Transverse colon (tissue), 4 donors: ENCODE data around the gene TMEM236. TPM values are rescaled to one million over a fixed set of nuclear protein-coding genes. Genes with fewer than 3 reads are reported as not detected.

ENCODE experiments used
- DNase-seq: peaks from one replicate; pipeline ENCODE4 v3.0.0-alpha.2; 2019
- H3K27ac ChIP-seq, 4 donors: fragments of 200-600 bp; sonication (generic); 2 replicates each; pipeline ENCODE4 v1.5.1; 2016 to 2018; ENCODE audit warnings: inconsistent platforms in 4 of 4
- H3K27me3 ChIP-seq: fragments of 200-600 bp; sonication (generic); 2 replicates; pipeline ENCODE4 v1.5.1; 2017; ENCODE audit warnings: inconsistent platforms
- H3K36me3 ChIP-seq, 4 donors: fragments of 200-600 bp; sonication (generic); 2 replicates each; pipeline ENCODE4 v1.5.1; 2017 to 2019; ENCODE audit warnings: inconsistent platforms in 4 of 4
- H3K4me1 ChIP-seq, 4 donors: fragments of 200-600 bp; sonication (generic); 2 replicates each; pipeline ENCODE4 v1.5.1; 2017 to 2020; ENCODE audit warnings: inconsistent platforms in 4 of 4
- H3K4me3 ChIP-seq, 4 donors: fragments of 200-600 bp; sonication (generic); 1 replicate in 1 of 4; 2 replicates in 3 of 4; pipeline versions ENCODE4 v1.5.1 to v1.6.1; 2017 to 2019; ENCODE audit warnings: inconsistent platforms in 4 of 4
- H3K9me3 ChIP-seq, 2 donors: fragments of 200-600 bp; sonication (generic); 2 replicates each; pipeline ENCODE4 v1.5.1; 2017 to 2019; ENCODE audit warnings: inconsistent platforms in 2 of 2
- EP300 ChIP-seq: sonication (generic); formaldehyde crosslinking; IDR thresholded peaks from one replicate; pipeline ENCODE4 v1.6.1; 2017; ENCODE audit warnings: antibody characterized with exemption, low read depth
- POLR2A ChIP-seq: fragments of 450-650 bp; IDR thresholded peaks from one replicate; pipeline ENCODE4 v1.6.1; 2016; ENCODE audit warnings: antibody characterized with exemption, mild to moderate bottlenecking, moderate library complexity
- POLR2AphosphoS5 ChIP-seq, 3 donors: sonication (generic); formaldehyde crosslinking; IDR thresholded peaks; one replicate each; pipeline ENCODE4 v1.6.1; 2016; ENCODE audit warnings: antibody characterized with exemption in 3 of 3
- WGBS, 2 donors: methylation state at CpG; one replicate each; pipeline ENCODE4 v1.1.5; 2018; ENCODE audit warnings: low coverage in 1 of 2; 5-methylcytosine and 5-hydroxymethylcytosine counted together
- in situ Hi-C, 4 donors: fragments of 200-750 bp; cut with MboI; loops; one replicate each; pipeline versions ENCODE4 v1.15.0 to v1.15.1; 2017; ENCODE audit warnings: low sequenced_read_pairs in 3 of 4, low pct_ligation_motif_present in 1 of 4, low pct_unique_long_range_greater_than_20kb in 1 of 4
- intact Hi-C: fragments of 100-400 bp; cut with DNase I; formaldehyde crosslinking; loops from one replicate; pipeline ENCODE4 v1.15.1; 2023; ENCODE audit warnings: low total_unique reads
- total RNA-seq, 4 donors: library from RNA; depleted of rRNA; stranded (reverse); fragments of >200 nt; gene quantifications; one replicate each; pipeline ENCODE4 v1.1.0, GENCODE V29; 2016
- TF ChIP-seq, protein P1 (sequence below), 5 experiments: fragments of 200-600 bp in 3 of 5; fragments of 450-650 bp in 2 of 5; sonication (generic) in 3 of 5; IDR thresholded peaks; 1 replicate in 2 of 5; 2 replicates in 3 of 5; pipeline ENCODE4 v1.5.1; 2016 to 2017; ENCODE audit warnings: antibody characterized with exemption in 5 of 5, inconsistent platforms in 3 of 5, mild to moderate bottlenecking in 2 of 5, moderate library complexity in 1 of 5

TMEM236 gene
- total RNA-seq, 4 donors from 2014 or later, result 16.9 to 79.6 (median 42.9) TPM

DNA sequence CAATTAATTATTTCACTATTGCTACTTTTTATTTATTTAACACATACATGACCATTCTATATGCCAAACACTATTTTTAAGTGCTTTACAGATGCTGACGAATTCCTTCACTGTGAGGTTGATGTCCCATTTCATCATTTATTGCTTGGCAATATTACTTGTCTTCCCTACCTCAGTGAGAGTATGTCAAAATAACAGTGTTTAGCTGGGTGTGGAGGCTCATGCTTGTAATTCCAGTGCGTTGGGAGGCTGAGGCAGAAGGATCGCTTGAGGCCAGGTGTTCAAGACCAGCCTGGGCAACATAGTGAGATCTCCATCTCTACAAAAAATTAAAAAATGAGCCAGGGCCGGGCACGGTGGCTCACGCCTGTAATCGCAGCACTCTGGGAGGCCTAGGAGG lies 37.4 kb downstream of the TMEM236 start:
- in situ Hi-C loops, result no loop called here
- WGBS, 2 donors, result 80 to 86% methylated on average over 4 to 7 of the region's 7 CpGs
- H3K9me3 ChIP-seq, result no peaks in the 10 kb centered on the region

DNA sequence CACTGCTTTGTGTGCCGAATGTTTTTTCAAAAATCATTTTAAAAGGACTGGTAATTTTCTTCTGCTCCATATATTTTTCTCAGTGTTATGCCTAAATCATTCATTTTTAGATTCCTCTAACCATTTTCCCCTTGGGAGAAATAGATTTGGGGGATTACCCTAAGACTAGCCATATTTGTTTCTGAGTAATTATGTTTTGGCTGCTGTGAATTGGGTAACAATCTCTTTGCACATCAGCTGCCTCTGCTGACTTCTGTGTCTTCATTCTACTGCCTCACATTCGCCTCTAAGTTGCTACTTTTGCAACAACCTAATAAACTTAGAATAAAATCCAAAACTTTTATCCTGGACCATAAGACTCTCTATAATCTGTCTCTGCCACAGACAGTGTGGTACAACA lies 38.6 kb downstream of the TMEM236 start:
- intact Hi-C loops (no loop called here), in situ Hi-C loops (no loop called here)
- TF ChIP-seq POLR2AphosphoS5 (IDR thresholded peaks at IDR 0.05), result no peak
- TF ChIP-seq EP300, result no peak
- TF ChIP-seq POLR2A, result no peak
- TF ChIP-seq, protein P1, sequence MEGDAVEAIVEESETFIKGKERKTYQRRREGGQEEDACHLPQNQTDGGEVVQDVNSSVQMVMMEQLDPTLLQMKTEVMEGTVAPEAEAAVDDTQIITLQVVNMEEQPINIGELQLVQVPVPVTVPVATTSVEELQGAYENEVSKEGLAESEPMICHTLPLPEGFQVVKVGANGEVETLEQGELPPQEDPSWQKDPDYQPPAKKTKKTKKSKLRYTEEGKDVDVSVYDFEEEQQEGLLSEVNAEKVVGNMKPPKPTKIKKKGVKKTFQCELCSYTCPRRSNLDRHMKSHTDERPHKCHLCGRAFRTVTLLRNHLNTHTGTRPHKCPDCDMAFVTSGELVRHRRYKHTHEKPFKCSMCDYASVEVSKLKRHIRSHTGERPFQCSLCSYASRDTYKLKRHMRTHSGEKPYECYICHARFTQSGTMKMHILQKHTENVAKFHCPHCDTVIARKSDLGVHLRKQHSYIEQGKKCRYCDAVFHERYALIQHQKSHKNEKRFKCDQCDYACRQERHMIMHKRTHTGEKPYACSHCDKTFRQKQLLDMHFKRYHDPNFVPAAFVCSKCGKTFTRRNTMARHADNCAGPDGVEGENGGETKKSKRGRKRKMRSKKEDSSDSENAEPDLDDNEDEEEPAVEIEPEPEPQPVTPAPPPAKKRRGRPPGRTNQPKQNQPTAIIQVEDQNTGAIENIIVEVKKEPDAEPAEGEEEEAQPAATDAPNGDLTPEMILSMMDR (IDR thresholded peaks at IDR 0.05), result no peak
- WGBS, 2 donors, result 82 to 100% methylated on average over 2 of the region's 2 CpGs
- Histone ChIP-seq H3K36me3 (peaks cover 0 to 5% (median 0%) of the 10 kb centered on the region in 4 donors), H3K27ac (no peak overlapping the region), H3K9me3 (no peaks in the 10 kb centered on the region), H3K4me3 (no peak overlapping the region), H3K27me3 (no peaks in the 10 kb centered on the region), H3K4me1 (peaks cover 4 to 35% (median 8%) of the 10 kb centered on the region in 4 donors)
- DNase-seq, result no peak

More for the DNA sequence above, 37.4 kb downstream of the TMEM236 start:
- intact Hi-C loops, result no loop called here
- Histone ChIP-seq H3K36me3 (peaks cover 0 to 5% (median 0%) of the 10 kb centered on the region in 4 donors), H3K4me3 (no peak overlapping the region), H3K4me1 (peaks cover 0 to 26% (median under 1%) of the 10 kb centered on the region in 4 donors), H3K27ac (no peak overlapping the region), H3K27me3 (no peaks in the 10 kb centered on the region)
- no peak for DNase-seq
- TF ChIP-seq, protein P1 (IDR thresholded peaks at IDR 0.05), result no peak
- TF ChIP-seq POLR2AphosphoS5 (IDR thresholded peaks at IDR 0.05), result no peak
- no peak for TF ChIP-seq EP300
- TF ChIP-seq POLR2A, result no peak

DNA sequence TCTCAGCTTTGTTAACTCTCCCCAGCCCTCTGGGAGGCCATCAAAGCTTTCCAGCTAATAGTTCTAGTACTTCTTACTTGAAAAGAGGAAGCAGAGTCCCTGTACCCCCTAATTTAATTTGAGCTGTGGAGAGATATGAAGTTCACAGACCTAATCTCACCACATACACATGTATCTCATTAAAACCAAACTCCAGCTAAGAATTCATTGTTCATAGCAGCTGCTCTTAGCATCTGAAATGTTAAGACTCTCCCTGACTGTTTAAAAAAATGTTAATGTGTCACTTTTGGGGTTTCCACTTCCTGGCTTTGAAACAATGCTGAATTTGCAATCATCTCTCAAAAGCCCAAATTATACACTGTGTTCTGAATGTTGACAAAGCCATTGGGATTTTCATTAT lies 41.0 kb downstream of the TMEM236 start:
- no peak overlapping the region for H3K27ac ChIP-seq
- in situ Hi-C loops (no loop called here), intact Hi-C loops (no loop called here)
- no peaks in the 10 kb centered on the region for H3K9me3 ChIP-seq
- H3K36me3 ChIP-seq, result no peaks in the 10 kb centered on the region
- TF ChIP-seq, protein P1 (IDR thresholded peaks at IDR 0.05), result no peak
- TF ChIP-seq EP300 (no peak), POLR2AphosphoS5 (IDR thresholded peaks at IDR 0.05) (no peak), POLR2A (no peak)
- H3K4me1 ChIP-seq, result peaks cover 8 to 45% (median 16%) of the 10 kb centered on the region in 4 donors
- H3K4me3 ChIP-seq, result no peak overlapping the region
- DNase-seq, result no peak
- no peaks in the 10 kb centered on the region for H3K27me3 ChIP-seq

GRCh38 chr10:17793823-17794644 lies 42.0 kb downstream of the TMEM236 start:
- 35 to 42% methylated on average over 6 of the region's 6 CpGs for WGBS, 2 donors
- no peak for TF ChIP-seq EP300
- no peak for TF ChIP-seq POLR2AphosphoS5 (IDR thresholded peaks at IDR 0.05)
- TF ChIP-seq POLR2A, result no peak
- TF ChIP-seq, protein P1 (IDR thresholded peaks at IDR 0.05), result no peak
- intact Hi-C loops, result no loop called here
- peaks cover 8 to 45% (median 16%) of the 10 kb centered on the region in 4 donors for H3K4me1 ChIP-seq
- peak overlapping the region; percentile 60 to 79 (median 70) for H3K27ac ChIP-seq
- no peaks in the 10 kb centered on the region for H3K9me3 ChIP-seq
- H3K4me3 ChIP-seq, result no peak overlapping the region
- no peak for DNase-seq
- in situ Hi-C loops, result no loop called here
- H3K27me3 ChIP-seq, result no peaks in the 10 kb centered on the region
- no peaks in the 10 kb centered on the region for H3K36me3 ChIP-seq
